HepG2 (cell line): ENCODE data around the gene CCDC122.

Experiments used
- TCF12 ChIP-seq, 2 experiments: fragments of 450-650 bp in 1 of 2; sonication (generic) in 1 of 2; formaldehyde crosslinking in 1 of 2; IDR thresholded peaks; 2 replicates each; pipeline versions ENCODE4 v1.6.1 to v1.8.0; 2017 to 2022; ENCODE audit warnings: antibody characterized with exemption in 1 of 2, mild to moderate bottlenecking in 1 of 2, missing genetic modification reagents in 1 of 2, moderate library complexity in 1 of 2
- ZBTB1 ChIP-seq: sonication (generic); formaldehyde crosslinking; IDR thresholded peaks from 2 replicates; pipeline ENCODE4 v1.4.0; 2020; ENCODE audit warnings: missing genetic modification reagents, borderline replicate concordance

DNA sequence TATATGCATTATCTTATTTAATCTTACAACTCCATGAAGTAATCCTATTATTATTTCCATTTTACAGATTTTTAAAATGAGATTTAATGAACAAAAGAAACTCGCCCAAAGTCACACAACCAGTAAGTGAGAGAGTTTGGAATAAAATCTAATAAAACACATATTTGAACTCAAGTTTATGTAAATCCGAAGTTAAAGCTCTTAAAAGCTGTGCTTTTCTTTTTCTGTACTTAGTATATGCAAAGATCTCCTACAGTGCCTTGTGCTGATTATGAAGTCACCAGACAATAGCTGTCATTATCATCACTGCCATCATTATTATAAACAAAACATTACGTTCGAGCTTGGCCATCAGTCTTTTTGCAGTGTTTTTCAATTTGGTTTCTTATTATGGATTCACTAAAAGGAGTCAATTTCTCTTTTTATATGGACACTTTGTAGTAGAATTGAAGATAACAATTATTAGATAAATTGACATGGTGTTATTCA lies 63.1 kb downstream of the CCDC122 start:
- no peak for TF ChIP-seq TCF12 (IDR thresholded peaks at IDR 0.05)
- TF ChIP-seq TCF12 (CRISPR knock-in tag; IDR thresholded peaks at IDR 0.05), result no peak
- no peak for TF ChIP-seq ZBTB1
